IMR-90 (cell line): ENCODE results near the gene UBE2N. TPM values are rescaled to one million over a fixed set of nuclear protein-coding genes. Genes with fewer than 3 reads are reported as not detected.

ENCODE experiments used
- BHLHE40 ChIP-seq: fragments of 150-350 bp; IDR thresholded peaks from 2 replicates; pipeline ENCODE4 v1.6.1; 2016; ENCODE audit warnings: mild to moderate bottlenecking, low read depth, low read length
- CEBPB ChIP-seq: IDR thresholded peaks from 2 replicates; pipeline ENCODE4 v1.6.1; 2012; ENCODE audit warnings: low read depth, low read length, improper control_type of control experiment
- CTCF ChIP-seq: conservative IDR thresholded peaks from 2 replicates; pipeline ENCODE4 v1.5.1; 2012; ENCODE audit warnings: mild to moderate bottlenecking, low read depth, low read length, improper control_type of control experiment
- polyA plus RNA-seq, 3 experiments: library from polyadenylated mRNA; depleted of rRNA; stranded (reverse); fragments of >200 nt; gene quantifications; 2 replicates each; pipeline ENCODE4 v1.2.3, GENCODE V29; 2012; ENCODE audit warnings: low replicate concordance in 1 of 3
- total RNA-seq: library from RNA; depleted of rRNA; stranded (reverse); fragments of >200 nt; gene quantifications from 2 replicates; pipeline ENCODE4 v1.2.3, GENCODE V29; 2012

Gene UBE2N
- total and polyA plus RNA-seq, 2 of the 4 experiments (the other 2 are of a cell fraction), result 64.5 to 103 TPM

GRCh38 chr12:93441617-93442410, at the start of gene UBE2N (continued):
- peak; percentile 75 for TF ChIP-seq BHLHE40
- TF ChIP-seq CTCF, result no peak; the same call in 1 of the 2 replicates
- TF ChIP-seq CEBPB, result no peak
